H1 (cell line): ENCODE results near the gene CREBL2. TPM values are rescaled to one million over a fixed set of nuclear protein-coding genes. Genes with fewer than 3 reads are reported as not detected.

Source experiments
- ASH2L ChIP-seq: fragments of 200-600, 300-600 bp; sonication (generic); IDR thresholded peaks from one replicate; pipeline ENCODE4 v1.7.1; 2017; ENCODE audit warnings: low read length
- BACH1 ChIP-seq: IDR thresholded peaks from 2 replicates; pipeline ENCODE4 v1.6.1; 2012; ENCODE audit warnings: low read length, improper control_type of control experiment
- BRCA1 ChIP-seq: IDR thresholded peaks from 2 replicates; pipeline ENCODE4 v1.6.1; 2012; ENCODE audit warnings: low read depth, low read length, improper control_type of control experiment
- CBX5 ChIP-seq: fragments of 300-800, 300-1000 bp; sonication (generic); IDR thresholded peaks from 2 replicates; pipeline ENCODE4 v1.7.1; 2016; ENCODE audit warnings: antibody characterized with exemption, low read length, low read depth
- CHD2 ChIP-seq: IDR thresholded peaks from 2 replicates; pipeline ENCODE4 v1.6.1; 2012; ENCODE audit warnings: low read length, improper control_type of control experiment
- CREB1 ChIP-seq: IDR thresholded peaks from 2 replicates; pipeline ENCODE4 v1.6.1; 2012; ENCODE audit warnings: inconsistent platforms
- EP300 ChIP-seq, 2 experiments: IDR thresholded peaks; 1 replicate in 1 of 2; 2 replicates in 1 of 2; pipeline ENCODE4 v1.6.1; 2011 to 2012; ENCODE audit warnings: low read depth in 2 of 2, low read length in 2 of 2, mild to moderate bottlenecking in 2 of 2, borderline replicate concordance in 1 of 2, inconsistent platforms in 1 of 2, moderate library complexity in 1 of 2
- JUND ChIP-seq: IDR thresholded peaks from 2 replicates; pipeline ENCODE4 v1.6.1; 2011; ENCODE audit warnings: mild to moderate bottlenecking, improper control_type of control experiment, low read length
- NRF1 ChIP-seq: IDR thresholded peaks from 2 replicates; pipeline ENCODE4 v1.6.1; 2011; ENCODE audit warnings: mild to moderate bottlenecking, low read depth, low read length, improper control_type of control experiment
- POLR2A ChIP-seq, 2 experiments: IDR thresholded peaks; 1 replicate in 1 of 2; 2 replicates in 1 of 2; pipeline ENCODE4 v1.6.1; 2011; ENCODE audit warnings: low read depth in 2 of 2, low read length in 2 of 2, mild to moderate bottlenecking in 2 of 2; ENCODE audit errors: control extremely low read depth in 1 of 2
- POLR2AphosphoS5 ChIP-seq: IDR thresholded peaks from 2 replicates; pipeline ENCODE4 v1.6.1; 2011; ENCODE audit warnings: low read depth, low read length
- POU5F1 ChIP-seq: IDR thresholded peaks from 2 replicates; pipeline ENCODE4 v1.6.1; 2011; ENCODE audit warnings: low read depth, mild to moderate bottlenecking, low read length, moderate library complexity
- RNF2 ChIP-seq: fragments of 200-900, 300-1000 bp; sonication (generic); IDR thresholded peaks from 2 replicates; pipeline ENCODE4 v1.7.1; 2016; ENCODE audit warnings: borderline replicate concordance, low read depth, mild to moderate bottlenecking, antibody characterized with exemption, low read length; ENCODE audit not compliant: poor library complexity, severe bottlenecking; ENCODE audit errors: missing control alignments
- SAP30 ChIP-seq: fragments of 300-600 bp; sonication (generic); IDR thresholded peaks from 2 replicates; pipeline ENCODE4 v1.7.1; 2012; ENCODE audit warnings: low read length, moderate library complexity, mild to moderate bottlenecking, inconsistent platforms; ENCODE audit not compliant: insufficient read depth, insufficient replicate concordance
- SIN3A ChIP-seq, 2 experiments: IDR thresholded peaks in 1 of 2; conservative IDR thresholded peaks in 1 of 2; 2 replicates each; pipeline ENCODE4 v1.6.1; 2011 to 2012; ENCODE audit warnings: low read length in 2 of 2, improper control_type of control experiment in 1 of 2, low read depth in 1 of 2, mild to moderate bottlenecking in 1 of 2
- SP1 ChIP-seq: IDR thresholded peaks from 2 replicates; pipeline ENCODE4 v1.6.1; 2011; ENCODE audit warnings: low read depth, low read length
- SP4 ChIP-seq: IDR thresholded peaks from 2 replicates; pipeline ENCODE4 v1.6.1; 2012; ENCODE audit warnings: low read length, inconsistent platforms
- TAF7 ChIP-seq: optimal IDR thresholded peaks from 2 replicates; pipeline ENCODE3; 2011; ENCODE audit warnings: low read depth, mild to moderate bottlenecking, inconsistent platforms, low read length, moderate library complexity, borderline replicate concordance
- TBP ChIP-seq: IDR thresholded peaks from 2 replicates; pipeline ENCODE4 v1.6.1; 2011; ENCODE audit warnings: low read depth, low read length, improper control_type of control experiment
- TCF12 ChIP-seq: IDR thresholded peaks from 2 replicates; pipeline ENCODE4 v1.6.1; 2011; ENCODE audit warnings: low read depth, mild to moderate bottlenecking, low read length
- TEAD4 ChIP-seq: IDR thresholded peaks from 2 replicates; pipeline ENCODE4 v1.6.1; 2012; ENCODE audit warnings: low read depth, low read length, inconsistent platforms, mixed read lengths
- YY1 ChIP-seq: IDR thresholded peaks from 2 replicates; pipeline ENCODE4 v1.6.1; 2011; ENCODE audit warnings: low read depth, mild to moderate bottlenecking, low read length
- polyA plus RNA-seq, 7 experiments: library from polyadenylated mRNA; depleted of rRNA in 3 of 7; stranded (reverse) in 5 of 7; unstranded in 2 of 7; fragments of >200 nt in 5 of 7; fragments of 200-250 nt in 2 of 7; gene quantifications; 1 replicate in 5 of 7; 2 replicates in 1 of 7; 4 replicates in 1 of 7; pipeline versions ENCODE4 v1.2.1 to v1.2.3, GENCODE V29; 2011 to 2013; ENCODE audit warnings: missing spikeins in 2 of 7, mixed read lengths in 2 of 7
- total RNA-seq: library from RNA; stranded (reverse); fragmentation: NEBNext Ultra II Directional; extraction: Animal tissue kit (Norgen Biotek cat#: 25700); gene quantifications from 2 replicates; pipeline ENCODE4 v1.2.1, GENCODE V29; 2021
- TF ChIP-seq, protein P1 (sequence below): IDR thresholded peaks from 2 replicates; pipeline ENCODE4 v1.6.1; 2012; ENCODE audit warnings: inconsistent platforms
- TF ChIP-seq, protein P2 (sequence below): IDR thresholded peaks from 2 replicates; pipeline ENCODE4 v1.6.1; 2012; ENCODE audit warnings: inconsistent platforms

The CREBL2 gene
- total and polyA plus RNA-seq, 2 of the 8 experiments (the other 6 are each of a cell fraction or from before 2014, with no cell fraction given): 9.8 to 18.3 TPM

DNA sequence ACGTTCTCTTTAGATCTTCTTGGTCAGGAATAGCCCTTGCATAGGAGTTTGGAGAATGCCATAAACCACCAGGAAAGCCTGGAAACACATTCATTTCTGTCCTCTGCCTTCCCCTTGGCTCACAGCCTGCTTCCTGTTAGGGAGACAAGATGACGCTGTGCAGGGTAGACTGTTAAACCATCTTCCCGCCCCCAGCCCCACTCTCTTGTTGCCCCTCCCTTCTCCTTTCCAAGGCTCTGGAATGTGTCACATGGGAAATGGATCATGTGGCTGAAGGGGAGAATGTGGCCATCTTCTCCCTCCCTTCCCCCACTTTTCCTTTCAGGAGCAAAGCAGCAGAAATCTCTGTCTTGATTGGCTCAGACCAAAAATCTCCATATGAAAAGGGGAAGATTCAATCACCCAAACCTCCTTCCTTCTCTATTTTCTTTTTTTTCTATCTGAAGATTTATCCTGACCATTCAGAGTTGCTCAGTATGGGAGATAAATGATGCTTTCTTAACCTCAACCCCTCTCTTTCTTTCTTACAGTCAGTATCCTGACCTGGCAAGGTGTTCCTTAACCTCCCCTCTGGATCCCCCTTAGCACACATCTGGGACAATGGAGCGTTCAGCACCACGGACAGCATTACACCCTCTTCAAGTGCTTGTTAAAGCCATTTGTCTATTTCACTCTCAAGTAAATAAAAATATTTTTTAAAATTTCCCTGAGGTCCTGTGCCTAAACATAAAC lies 72.9 kb downstream of the CREBL2 start (continued):
- TF ChIP-seq SP1 (peak; percentile 80; the same call in 1 of the 2 replicates), JUND (peak; percentile 20; the same call in 1 of the 2 replicates), POU5F1 (peak; percentile 76; the same call in 1 of the 2 replicates), POLR2AphosphoS5 (peak; percentile 91), BRCA1 (no peak), YY1 (peak; percentile 85), BACH1 (no peak), SIN3A (conservative IDR thresholded peaks at IDR 0.05 in 1 of 2, IDR thresholded peaks at IDR 0.05 in 1 of 2; ENCODE audit: low read depth in 1 of 2, low read length in 2 of 2) (peak; percentile 90 to 95), POLR2A (IDR thresholded peaks at IDR 0.05; ENCODE audit: control extremely low read depth in 1 of 2, low read depth in 2 of 2, low read length in 2 of 2) (peak; percentile 58 to 90), CREB1 (peak; percentile 62; the same call in 1 of the 2 replicates), NRF1 (no peak), TCF12 (peak; percentile 51; the same call in 1 of the 2 replicates), RNF2 (no peak), CHD2 (peak; percentile 70), EP300 (IDR thresholded peaks at IDR 0.05; ENCODE audit: borderline replicate concordance in 1 of 2, low read depth in 2 of 2, low read length in 2 of 2) (peak in 1 of 2 experiments; percentile 84; a peak in 1 of 3 replicates), TEAD4 (peak; percentile 97), TAF7 (peak; percentile 18), TBP (peak; percentile 80; the same call in 1 of the 2 replicates), ASH2L (peak; percentile 57), SP4 (peak; percentile 99), CBX5 (no peak), SAP30 (no peak)
- TF ChIP-seq, protein P1, sequence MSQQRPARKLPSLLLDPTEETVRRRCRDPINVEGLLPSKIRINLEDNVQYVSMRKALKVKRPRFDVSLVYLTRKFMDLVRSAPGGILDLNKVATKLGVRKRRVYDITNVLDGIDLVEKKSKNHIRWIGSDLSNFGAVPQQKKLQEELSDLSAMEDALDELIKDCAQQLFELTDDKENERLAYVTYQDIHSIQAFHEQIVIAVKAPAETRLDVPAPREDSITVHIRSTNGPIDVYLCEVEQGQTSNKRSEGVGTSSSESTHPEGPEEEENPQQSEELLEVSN: peak; percentile 54
- TF ChIP-seq, protein P2, sequence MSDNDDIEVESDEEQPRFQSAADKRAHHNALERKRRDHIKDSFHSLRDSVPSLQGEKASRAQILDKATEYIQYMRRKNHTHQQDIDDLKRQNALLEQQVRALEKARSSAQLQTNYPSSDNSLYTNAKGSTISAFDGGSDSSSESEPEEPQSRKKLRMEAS: peak; percentile 88
